Pancreas (tissue), 8 donors: ENCODE data around the gene SLC9A8. TPM values are rescaled to one million over a fixed set of nuclear protein-coding genes. Genes with fewer than 3 reads are reported as not detected.

ENCODE experiments used
- polyA plus RNA-seq, 2 donors: library from polyadenylated mRNA; stranded (reverse); fragments of 200-250 nt; gene quantifications; one replicate each; pipeline ENCODE4 v1.2.3, GENCODE V29; 2013
- total RNA-seq, 6 donors: library from RNA; stranded (reverse); fragmentation: NEBNext Ultra II Directional in 4 of 6; extraction: Animal tissue kit (Norgen Biotek cat#: 25700) in 4 of 6; gene quantifications; one replicate each; pipeline versions ENCODE4 v1.2.1 to v1.2.4, GENCODE V29; 2021 to 2023
- donor health status: healthy with polysubstance abuse.
- donor health status: DM: no; HTN: no; CAD: no; lungs with moderate emphysema.
- donor health status: DM: no; HTN: no; CAD: no.
- donor health status: Bipolar disorder and iron deficiency.
- donor health status: DM: yes; HTN: yes; CAD: no.
- donor health status: DM: no; HTN: no; CAD: no.
- donor health status: DM: no; HTN: no; CAD: no.
- donor health status: DM: yes; HTN: yes; CAD: no.

SLC9A8 gene
- total and polyA plus RNA-seq, 8 donors, result 4.8 to 9.9 (median 6.8) TPM

Other genes starting within 250 kb of the SLC9A8 start
- gene PTGIS, start 244.7 kb upstream of the SLC9A8 start, total RNA-seq, result 10 to 100 TPM in 3 of 6 donors, 1 to 10 TPM in 3; 1.2 to 16.2 (median 6.6) TPM
- gene PTGIS, start 244.7 kb upstream of the SLC9A8 start, polyA plus RNA-seq, result 1 to 10 TPM; 1.6 to 3.5 TPM
- gene B4GALT5, start 99.0 kb upstream of the SLC9A8 start, total RNA-seq, result 10 to 100 TPM in 3 of 6 donors, 1 to 10 TPM in 3; 7.4 to 28.2 (median 9.6) TPM
- gene B4GALT5, start 99.0 kb upstream of the SLC9A8 start, polyA plus RNA-seq, result 1 to 10 TPM; 5.1 to 7.7 TPM
- gene SPATA2, start 102.7 kb downstream of the SLC9A8 start, total RNA-seq, result 1 to 10 TPM; 3.9 to 7.0 (median 4.6) TPM
- 1 to 10 TPM; 4.0 to 5.8 TPM for gene SPATA2, start 102.7 kb downstream of the SLC9A8 start, polyA plus RNA-seq
- 10 to 100 TPM; 37.1 to 61.9 (median 47.0) TPM for gene RNF114, start 123.6 kb downstream of the SLC9A8 start, total RNA-seq
- 10 to 100 TPM; 33.3 to 41.2 TPM for gene RNF114, start 123.6 kb downstream of the SLC9A8 start, polyA plus RNA-seq
- 1 to 10 TPM in 2 of 6 donors, under 1 TPM in 4; 0.31 to 1.8 (median 0.52) TPM for gene SNAI1, start 170.2 kb downstream of the SLC9A8 start, total RNA-seq
- gene SNAI1, start 170.2 kb downstream of the SLC9A8 start, polyA plus RNA-seq, result 1 to 10 TPM; 2.1 to 2.9 TPM